ENCODE data around the gene HUNK.

- no peak for TF ChIP-seq CTCF (conservative IDR thresholded peaks at IDR 0.05)
- TF ChIP-seq ZFX (IDR thresholded peaks at IDR 0.05): no peak
These were observed 56.7 kb downstream of the HUNK start for GRCh38 chr21:31929548-31929947.

All from C4-2B (cell line).